ENCODE data around the gene MAN2A1. TPM values are rescaled to one million over a fixed set of nuclear protein-coding genes. Genes with fewer than 3 reads are reported as not detected.
A peak's percentile ranks its signal among the peaks of the same experiment; 100 is the strongest.

The MAN2A1 gene
- polyA plus RNA-seq, 1 donor from 2014 or later: 5.7 TPM

DNA sequence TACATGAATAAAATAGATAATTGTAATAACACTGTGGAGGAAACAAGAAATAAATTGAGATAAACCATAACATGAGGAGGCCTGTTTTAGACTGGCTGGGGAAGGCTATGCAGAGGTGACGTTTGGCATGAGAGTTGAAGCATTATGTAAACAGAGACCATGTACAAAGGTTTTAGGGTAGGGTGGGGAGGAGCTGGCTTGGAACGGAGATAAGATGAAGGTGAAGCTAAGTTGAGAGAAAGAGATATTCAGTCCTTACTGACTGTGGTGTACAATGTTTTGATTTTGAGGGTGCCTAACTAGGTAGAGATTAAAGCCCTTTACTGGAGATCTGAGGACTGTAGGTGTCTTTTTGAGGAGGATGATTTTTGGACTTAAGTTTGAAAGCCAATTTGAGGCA lies 17.8 kb downstream of the MAN2A1 start:
- Histone ChIP-seq H3F3A (ENCODE audit: insufficient read depth, low read length, poor library complexity, severe bottlenecking) (no peaks in the 10 kb centered on the region), H2AFZ (ENCODE audit: low read depth, low read length) (no peak overlapping the region), H3K4me2 (ENCODE audit: low read length) (no peak overlapping the region), H3K79me2 (replicated peaks; ENCODE audit: insufficient read depth, low read length) (peaks cover 6% of the 10 kb centered on the region), H3K9me2 (ENCODE audit: insufficient read depth, low read length) (no peaks in the 10 kb centered on the region), H3K9ac (ENCODE audit: low read length) (no peak overlapping the region), H3K9me3 (ENCODE audit: low read length) (no peaks in the 10 kb centered on the region), H3K27ac (ENCODE audit: low read length) (no peak overlapping the region), H4K20me1 (ENCODE audit: insufficient read depth) (no peaks in the 10 kb centered on the region), H3K4me3 (ENCODE audit: low read length) (no peak overlapping the region), H3K27me3 (ENCODE audit: insufficient read depth, low read depth, low read length) (no peaks in the 10 kb centered on the region), H3K36me3 (ENCODE audit: insufficient read depth, low read length) (no peaks in the 10 kb centered on the region)
- TF ChIP-seq TAF1 (IDR thresholded peaks at IDR 0.05; ENCODE audit: low read depth) (no peak), EP300 (conservative IDR thresholded peaks at IDR 0.05; ENCODE audit: poor library complexity, severe bottlenecking) (no peak), REST (IDR thresholded peaks at IDR 0.05; ENCODE audit: borderline replicate concordance) (no peak), SMC3 (conservative IDR thresholded peaks at IDR 0.05; ENCODE audit: poor library complexity) (no peak), EZH2 (IDR thresholded peaks at IDR 0.05; ENCODE audit: borderline replicate concordance, insufficient read depth, low read length, poor library complexity, severe bottlenecking) (no peak), MXI1 (conservative IDR thresholded peaks at IDR 0.05; ENCODE audit: poor library complexity, severe bottlenecking) (no peak), CTCF (IDR thresholded peaks at IDR 0.05; ENCODE audit: poor library complexity, severe bottlenecking) (no peak), RAD21 (conservative IDR thresholded peaks at IDR 0.05) (no peak), POLR2AphosphoS5 (IDR thresholded peaks at IDR 0.05) (no peak)

DNA sequence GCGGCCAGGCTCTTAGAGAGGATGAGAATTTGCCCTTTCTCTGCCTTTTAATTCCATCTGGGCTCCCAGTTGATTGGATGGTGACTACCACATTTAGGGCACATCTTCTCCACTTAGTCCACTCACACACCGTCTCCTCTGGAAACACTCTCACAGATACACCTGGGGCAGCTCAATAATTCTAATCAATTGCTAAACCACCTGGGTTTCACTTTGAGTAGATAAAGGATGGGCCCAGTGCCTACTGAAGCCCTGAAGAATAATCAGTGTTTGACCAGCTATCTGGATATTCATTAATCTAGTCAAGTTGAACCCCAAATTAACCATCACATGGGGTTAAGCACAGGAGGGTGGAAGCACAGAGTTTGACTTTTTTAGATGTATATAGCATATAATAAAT lies 19.1 kb downstream of the MAN2A1 start:
- Histone ChIP-seq H4K20me1 (ENCODE audit: insufficient read depth) (no peaks in the 10 kb centered on the region), H3K9ac (ENCODE audit: low read length) (no peak overlapping the region), H3K27ac (ENCODE audit: low read length) (peak overlapping the region; percentile 16), H3K79me2 (replicated peaks; ENCODE audit: insufficient read depth, low read length) (peaks cover 6% of the 10 kb centered on the region), H2AFZ (ENCODE audit: low read depth, low read length) (no peak overlapping the region), H3K27me3 (ENCODE audit: insufficient read depth, low read depth, low read length) (no peaks in the 10 kb centered on the region), H3K36me3 (ENCODE audit: insufficient read depth, low read length) (no peaks in the 10 kb centered on the region), H3K4me3 (ENCODE audit: low read length) (no peak overlapping the region), H3K4me2 (ENCODE audit: low read length) (no peak overlapping the region), H3F3A (ENCODE audit: insufficient read depth, low read length, poor library complexity, severe bottlenecking) (no peaks in the 10 kb centered on the region), H3K9me3 (ENCODE audit: low read length) (no peaks in the 10 kb centered on the region), H3K9me2 (ENCODE audit: insufficient read depth, low read length) (no peaks in the 10 kb centered on the region)
- TF ChIP-seq REST (IDR thresholded peaks at IDR 0.05; ENCODE audit: borderline replicate concordance): no peak
- TF ChIP-seq CTCF (IDR thresholded peaks at IDR 0.05; ENCODE audit: poor library complexity, severe bottlenecking): no peak
- no peak for TF ChIP-seq MXI1 (conservative IDR thresholded peaks at IDR 0.05; ENCODE audit: poor library complexity, severe bottlenecking)
- no peak for TF ChIP-seq EP300 (conservative IDR thresholded peaks at IDR 0.05; ENCODE audit: poor library complexity, severe bottlenecking)
- TF ChIP-seq POLR2AphosphoS5 (IDR thresholded peaks at IDR 0.05): no peak
- TF ChIP-seq EZH2 (IDR thresholded peaks at IDR 0.05; ENCODE audit: borderline replicate concordance, insufficient read depth, low read length, poor library complexity, severe bottlenecking): no peak

All from neural cell (in vitro differentiated cells).